ENCODE results near the gene NSG1.
"Not testable (repeated sequence)": the region's sequence is repeated elsewhere in the genome, so short reads cannot be mapped to it uniquely, and the experiment has no call there.

The NSG1 gene

DNA sequence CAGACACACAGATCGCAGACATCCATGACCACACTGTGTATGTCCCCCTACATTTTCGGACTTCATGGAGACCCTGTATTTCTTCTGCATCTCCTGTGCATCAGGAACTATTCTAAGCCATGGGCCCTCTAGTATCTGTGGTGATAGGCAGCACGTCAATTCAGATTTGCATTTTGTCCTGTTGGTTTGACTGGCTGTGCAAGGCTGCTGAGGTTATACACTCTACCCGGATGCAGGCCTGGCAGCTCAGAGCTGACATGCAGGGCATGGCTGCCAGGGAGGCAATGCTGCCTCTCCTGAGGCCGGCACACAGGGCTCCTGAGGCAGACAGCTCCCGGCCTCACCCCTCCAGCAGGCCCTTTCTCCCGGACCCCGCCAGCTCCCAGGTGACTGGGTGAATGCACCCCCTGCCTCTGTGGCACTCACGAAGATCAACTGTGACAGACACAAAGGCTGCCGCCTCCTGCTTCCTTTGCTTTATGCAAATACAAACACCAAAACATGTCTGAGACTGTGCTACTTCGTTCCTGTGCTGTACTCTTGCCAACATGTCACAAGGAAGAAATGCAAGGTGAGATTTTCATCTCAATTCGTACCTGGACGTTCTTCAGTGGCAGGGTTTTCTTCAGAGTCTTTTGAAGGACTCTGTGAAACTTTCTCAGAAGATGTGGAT, 51.0 kb downstream of the NSG1 start:
- DNase-seq: no peak

DNA sequence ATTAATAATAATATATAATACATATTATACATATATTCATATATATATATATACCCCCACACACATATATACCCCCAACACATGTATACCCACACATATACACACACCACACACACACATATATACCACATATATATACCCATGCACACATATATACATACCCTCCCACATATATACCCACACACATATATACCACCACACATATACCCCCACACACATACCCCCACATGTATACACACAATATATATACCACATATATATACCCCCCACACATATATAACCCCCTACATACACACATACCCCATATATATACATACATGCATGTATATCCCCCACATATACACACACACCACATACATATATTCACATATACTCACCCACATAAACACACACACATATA, 52.0 kb downstream of the NSG1 start:
- no peak for DNase-seq

GRCh38 chr4:4439782-4440181, 52.9 kb downstream of the NSG1 start:
- DNase-seq: no peak

DNA sequence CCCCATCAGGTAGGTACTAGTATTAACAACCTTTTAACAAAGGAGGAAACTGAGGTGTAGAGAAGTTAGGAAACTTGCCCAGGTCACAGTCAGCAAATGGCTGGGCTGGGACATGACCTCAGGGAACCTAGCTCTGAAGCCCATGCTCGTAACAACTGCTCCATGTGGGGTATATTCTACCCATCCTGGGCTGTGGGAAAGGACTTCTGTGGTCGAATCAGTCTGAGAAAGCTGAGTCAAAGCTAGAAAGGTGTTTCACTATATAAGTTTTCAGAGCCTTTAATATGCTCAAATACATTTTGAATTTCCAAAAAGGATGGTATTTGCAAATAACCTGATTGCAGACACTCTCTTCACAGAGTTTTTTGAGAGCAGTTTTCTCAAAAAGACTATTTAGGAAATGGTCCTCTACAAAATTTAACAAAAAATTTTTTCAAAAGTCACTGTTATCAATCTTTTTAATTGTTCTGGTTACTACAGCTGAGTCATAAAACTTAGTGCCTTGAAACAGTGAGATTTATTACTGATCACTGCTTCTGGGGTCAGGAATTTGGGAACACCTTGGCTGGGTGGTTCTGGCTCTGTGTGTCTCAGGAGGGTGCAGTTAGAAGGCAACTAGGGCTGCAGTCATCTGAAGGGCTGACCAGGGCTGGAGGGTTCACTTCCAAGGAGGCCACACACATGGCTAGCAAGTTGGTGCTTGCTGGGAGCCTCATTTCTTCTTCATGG, 53.6 kb downstream of the NSG1 start:
- DNase-seq: no peak

DNA sequence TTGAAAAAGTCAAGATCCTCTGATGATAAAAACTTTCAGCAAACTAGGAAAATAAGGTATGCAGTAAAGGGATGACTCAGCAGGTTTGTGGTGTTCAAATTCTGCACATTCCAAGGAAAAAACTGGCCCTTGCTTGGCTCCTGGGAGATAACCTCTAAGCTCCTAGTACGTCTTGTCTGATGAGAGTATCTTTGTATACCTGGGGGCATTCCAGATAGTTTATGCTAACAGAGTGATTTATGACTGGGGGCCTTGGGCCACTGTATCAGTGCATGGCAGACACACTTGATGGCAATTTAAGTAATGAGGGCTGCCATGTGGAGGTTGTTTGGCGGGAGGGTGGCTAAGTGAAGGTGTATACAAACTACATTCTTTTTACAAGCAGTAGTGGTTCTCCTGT, 56.9 kb downstream of the NSG1 start:
- no peak for DNase-seq

GRCh38 chr4:4446434-4446833, 59.5 kb downstream of the NSG1 start:
- no peak for DNase-seq

GRCh38 chr4:4455210-4455865, 68.4 kb downstream of the NSG1 start:
- DNase-seq: no peak

DNA sequence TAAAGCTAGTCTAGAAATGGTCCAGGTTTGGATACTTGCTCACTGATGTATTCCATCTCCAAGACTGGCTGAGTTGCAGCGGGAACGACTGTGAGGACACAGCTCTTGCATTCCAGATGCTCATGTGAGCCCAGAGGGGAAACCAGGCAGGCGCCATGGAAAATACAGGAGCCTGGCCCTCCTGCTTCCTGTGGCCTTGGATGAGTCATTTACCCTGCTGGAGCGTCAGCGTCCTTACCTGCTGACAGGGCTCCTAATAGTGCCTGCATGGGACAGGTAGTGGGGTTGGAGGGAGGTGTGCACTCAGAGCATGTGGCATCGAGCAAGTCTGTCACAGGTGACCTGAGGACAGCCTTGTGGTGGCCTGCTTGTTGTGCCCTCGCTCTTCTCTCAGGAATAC, 69.4 kb downstream of the NSG1 start:
- no peak for DNase-seq

GRCh38 chr4:4456816-4457578, 70.1 kb downstream of the NSG1 start:
- DNase-seq: no peak

GRCh38 chr4:4457803-4458553, 71.1 kb downstream of the NSG1 start:
- no peak for DNase-seq

DNA sequence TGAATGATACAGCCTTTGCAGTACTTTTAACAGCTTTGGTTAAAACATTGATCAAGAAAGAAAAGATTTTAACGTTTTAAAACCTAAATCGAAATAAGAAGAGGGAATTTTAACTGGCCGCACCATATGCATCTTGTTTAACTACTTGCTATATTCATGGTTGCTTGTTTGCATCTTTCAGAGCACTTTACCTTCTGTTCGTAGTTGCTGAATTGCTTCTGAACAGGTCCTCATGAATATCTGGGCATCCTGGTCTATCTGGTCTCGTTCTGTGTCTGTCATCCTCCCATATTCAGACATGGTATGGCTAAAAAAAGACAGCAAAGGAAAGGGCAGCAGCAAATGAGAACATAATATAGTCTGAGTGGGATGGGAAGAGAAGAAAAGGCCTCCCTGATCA, 72.3 kb downstream of the NSG1 start:
- no peak for DNase-seq

DNA sequence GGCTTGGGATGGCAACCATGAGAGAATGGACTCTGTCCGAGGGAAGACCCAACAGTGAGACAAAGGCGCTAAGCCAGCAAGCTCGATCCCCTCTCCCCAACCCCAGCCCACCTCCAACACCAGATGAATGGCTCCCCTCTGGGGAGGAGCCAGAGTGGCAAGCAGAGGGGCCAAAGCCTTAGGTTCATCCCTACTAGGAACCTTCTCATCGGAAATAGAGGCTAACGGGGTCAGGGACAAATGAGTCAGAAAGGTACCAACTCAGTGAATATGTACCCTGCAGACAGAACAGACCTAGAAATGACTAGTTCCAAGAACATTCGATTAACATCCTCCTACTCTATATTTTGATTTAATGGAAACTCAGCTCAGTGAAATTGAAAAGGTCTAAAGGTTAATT, 73.9 kb downstream of the NSG1 start:
- DNase-seq: no peak

- DNase-seq: no peak
Measured at GRCh38 chr4:4461178-4461577, 74.3 kb downstream of the NSG1 start.

DNA sequence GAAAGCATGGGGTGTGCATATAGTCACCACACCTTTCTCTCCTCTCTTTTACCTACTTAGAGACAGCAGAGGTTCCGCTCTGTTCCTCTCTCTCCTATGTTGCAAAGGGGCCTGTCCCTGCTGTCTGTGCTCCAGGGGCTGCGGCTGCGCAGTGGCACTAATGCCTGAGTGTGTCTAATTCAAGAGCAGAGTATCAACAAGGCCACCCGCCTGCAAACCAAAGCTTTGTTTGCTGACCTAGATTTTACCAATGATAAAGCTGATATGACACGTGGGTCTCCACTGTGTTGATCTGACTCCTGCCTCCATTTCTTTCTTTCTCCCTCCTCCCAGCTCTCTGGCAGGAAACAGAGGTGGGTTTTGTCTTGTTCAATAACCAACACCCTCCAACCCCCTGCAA, 74.9 kb downstream of the NSG1 start:
- DNase-seq: no peak

GRCh38 chr4:4462970-4463369, 76.1 kb downstream of the NSG1 start:
- DNase-seq: no peak

GRCh38 chr4:4465238-4465637, 78.3 kb downstream of the NSG1 start:
- not testable (repeated sequence) for DNase-seq

All from NCI-H2029 (cell line).